Body of pancreas (tissue), 4 donors: Measurements from ENCODE around the gene TMEM79. TPM values are rescaled to one million over a fixed set of nuclear protein-coding genes. Genes with fewer than 3 reads are reported as not detected.

Experiments used
- ATAC-seq: fragments of 150-250 bp; one replicate; pipeline ENCODE4 v1.9.1; 2016
- DNase-seq, 4 donors: peaks; one replicate each; pipeline ENCODE4 v3.0.0-alpha.2; 2019
- H3K27ac ChIP-seq, 4 donors: fragments of 200-600 bp; sonication (generic); 1 replicate in 3 of 4; 2 replicates in 1 of 4; pipeline versions ENCODE4 v1.5.1 to v1.6.1; 2016 to 2019; ENCODE audit warnings: mild to moderate bottlenecking in 1 of 4, mixed read lengths in 1 of 4, moderate library complexity in 1 of 4
- H3K27me3 ChIP-seq, 2 donors: fragments of 200-600 bp; sonication (generic); one replicate each; pipeline ENCODE4 v1.6.0; 2016; ENCODE audit warnings: mild to moderate bottlenecking in 1 of 2
- H3K36me3 ChIP-seq, 2 donors: fragments of 200-600 bp; sonication (generic); replicated peaks in 1 of 2; 2 replicates each; pipeline ENCODE4 v1.5.1; 2016; ENCODE audit warnings: low read depth in 2 of 2; ENCODE audit not compliant: insufficient read depth in 1 of 2
- H3K4me1 ChIP-seq: fragments of 200-600 bp; sonication (generic); one replicate; pipeline ENCODE4 v1.6.0; 2016
- H3K4me3 ChIP-seq, 2 donors: fragments of 200-600 bp; sonication (generic); 1 replicate in 1 of 2; 2 replicates in 1 of 2; pipeline ENCODE4 v1.5.1; 2016 to 2019
- H3K9me3 ChIP-seq, 3 donors: fragments of 200-600 bp; sonication (generic); 1 replicate in 2 of 3; 2 replicates in 1 of 3; pipeline ENCODE4 v1.5.1; 2016
- CTCF ChIP-seq, 7 experiments: fragments of 450-650 bp in 4 of 7; fragments of 200-600 bp in 3 of 7; sonication (generic) in 3 of 7; IDR thresholded peaks; one replicate each; pipeline ENCODE4 v1.5.1; 2016 to 2019; ENCODE audit warnings: antibody characterized with exemption in 7 of 7
- POLR2A ChIP-seq, 3 donors: fragments of 450-650 bp; IDR thresholded peaks; one replicate each; pipeline ENCODE4 v1.6.1; 2016; ENCODE audit warnings: antibody characterized with exemption in 3 of 3, mild to moderate bottlenecking in 2 of 3
- WGBS, 2 donors: methylation state at CpG; one replicate each; pipeline ENCODE4 v1.1.5; 2017; 5-methylcytosine and 5-hydroxymethylcytosine counted together
- intact Hi-C: fragments of 100-400 bp; cut with DNase I; formaldehyde crosslinking; loops from one replicate; pipeline ENCODE4 v1.15.1; 2023
- total RNA-seq, 2 donors: library from RNA; depleted of rRNA; stranded (reverse); fragments of >200 nt; gene quantifications; one replicate each; pipeline ENCODE4 v1.1.0, GENCODE V29; 2016

Gene TMEM79
- total RNA-seq, 2 donors from 2014 or later, result 2.3 TPM; not detected in 1

DNA sequence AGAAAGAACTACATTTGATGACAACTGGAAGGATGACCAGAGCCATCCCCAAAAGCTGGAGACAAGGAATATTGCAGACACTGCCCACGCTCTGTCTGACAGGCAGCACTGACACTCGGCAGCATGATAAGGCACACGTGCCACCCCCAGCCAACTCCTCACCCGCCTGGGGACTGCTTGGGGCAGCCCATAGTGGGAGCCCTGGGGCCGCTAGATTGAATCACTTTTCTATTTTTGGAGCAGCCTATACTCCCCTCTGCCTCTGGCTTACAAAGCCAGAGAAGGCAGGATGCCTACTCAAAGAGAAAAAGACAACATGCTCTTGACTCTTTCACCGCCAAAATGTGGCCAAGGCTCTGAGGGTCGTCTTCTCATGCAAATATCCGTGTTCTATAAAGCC lies 2.8 kb upstream of the TMEM79 start:
- peak overlapping the region in 1 of 4 donors; percentile 86 for H3K27ac ChIP-seq
- WGBS, 2 donors, result 20 to 28% methylated on average over 3 to 8 of the region's 8 CpGs

DNA sequence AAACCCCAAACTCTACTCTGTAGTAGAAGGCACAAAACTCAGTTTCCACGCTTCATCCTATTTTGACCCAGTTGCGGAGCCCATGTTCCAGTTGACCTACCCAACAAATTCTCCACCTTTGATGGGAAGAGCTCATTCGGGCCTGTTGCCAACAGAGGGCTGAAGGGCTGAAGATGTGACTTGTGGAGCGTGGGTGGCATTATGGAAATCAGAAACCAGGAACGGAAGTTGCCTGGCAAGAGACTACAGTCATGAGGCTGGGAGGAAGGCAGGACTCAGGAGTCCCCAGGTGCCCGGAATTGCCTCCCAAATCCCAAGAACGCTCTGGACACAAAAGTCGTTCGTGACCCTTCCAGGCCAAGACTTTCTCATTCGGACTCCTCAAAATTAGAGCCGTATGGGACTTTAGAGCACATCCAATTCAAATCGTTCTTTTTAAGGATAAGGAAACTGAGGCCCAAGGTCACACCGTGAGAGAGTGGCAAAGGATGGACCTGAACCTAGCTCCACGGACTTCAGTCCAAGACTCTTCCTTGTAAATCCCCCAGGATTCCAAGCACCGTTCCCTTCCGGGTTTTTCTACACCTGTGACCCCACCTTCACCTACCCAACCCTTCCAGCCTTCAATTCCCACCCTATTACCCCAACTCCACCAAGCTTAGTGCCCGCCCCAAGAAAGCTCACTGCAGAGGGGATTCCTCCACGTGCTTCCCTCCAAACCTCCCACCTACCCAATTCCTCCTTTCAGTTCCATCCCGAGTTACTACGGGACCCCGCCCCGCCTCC lies 2.2 kb upstream of the TMEM79 start:
- H3K4me1 ChIP-seq, result peaks cover 25% of the 10 kb centered on the region
- TF ChIP-seq POLR2A (IDR thresholded peaks at IDR 0.05), result no peak
- no peak for TF ChIP-seq CTCF (IDR thresholded peaks at IDR 0.05)
- intact Hi-C loops, result no loop called here
- no peaks in the 10 kb centered on the region for H3K27me3 ChIP-seq
- H3K9me3 ChIP-seq, result no peaks in the 10 kb centered on the region
- peaks cover 0 to 9% of the 10 kb centered on the region in 2 donors for H3K36me3 ChIP-seq
- 9% methylated on average over 22 of the region's 22 CpGs for WGBS, 2 donors
- H3K27ac ChIP-seq, result peak overlapping the region; percentile 67 to 92 (median 84)
- peak in 3 of 4 donors; percentile 27 to 46 (median 40) for DNase-seq
- peak overlapping the region; percentile 82 to 96 for H3K4me3 ChIP-seq
- ATAC-seq, result peak; percentile 43

More for the DNA sequence above, 2.8 kb upstream of the TMEM79 start:
- no peak for ATAC-seq
- intact Hi-C loops, result no loop called here
- Histone ChIP-seq H3K36me3 (peaks cover 0 to 11% of the 10 kb centered on the region in 2 donors), H3K9me3 (no peaks in the 10 kb centered on the region), H3K27me3 (no peaks in the 10 kb centered on the region), H3K4me1 (peaks cover 25% of the 10 kb centered on the region), H3K4me3 (no peak overlapping the region)
- no peak for TF ChIP-seq POLR2A (IDR thresholded peaks at IDR 0.05)
- no peak for TF ChIP-seq CTCF (IDR thresholded peaks at IDR 0.05)
- DNase-seq, result peak in 1 of 4 donors; percentile 11

DNA sequence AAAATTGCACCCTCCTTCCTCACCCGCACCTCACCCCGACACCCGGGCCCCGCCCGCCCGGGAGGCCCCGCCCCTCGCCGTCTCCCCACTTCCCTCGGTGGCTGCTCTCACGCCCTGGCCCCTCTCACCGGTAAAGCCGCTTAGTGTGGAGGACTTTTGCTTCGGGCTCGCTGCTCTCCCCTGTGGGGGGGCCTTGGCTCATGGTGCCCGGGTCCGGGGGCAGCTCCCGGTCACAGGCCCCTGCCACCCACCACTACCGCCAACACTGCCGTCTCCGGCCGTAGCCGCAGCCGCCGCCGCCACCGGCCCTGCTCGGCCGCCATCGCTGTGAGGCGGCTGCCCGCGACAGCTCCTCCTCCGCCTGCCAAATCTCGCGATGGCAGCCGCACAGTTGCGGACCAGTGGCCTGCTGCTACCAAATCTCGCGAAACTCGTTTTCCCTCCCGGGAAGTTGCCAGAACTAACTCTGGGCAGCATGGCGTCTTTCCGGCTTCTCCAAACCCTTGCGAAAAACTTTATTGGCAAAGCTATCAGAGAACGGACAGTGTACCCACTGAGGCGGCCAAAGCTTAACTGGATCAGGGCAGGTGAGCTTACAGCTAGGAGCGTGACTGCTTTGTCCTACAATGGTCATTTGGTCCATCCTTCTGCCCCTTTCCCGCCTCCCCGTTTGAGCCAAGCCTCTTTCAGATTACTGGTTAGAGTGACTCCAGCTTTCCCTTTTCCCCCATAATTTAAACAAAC lies 1.5 kb upstream of the TMEM79 start, which contains the start of gene SMG5:
Gene SMG5, minus strand, starts transcription at position 347 of the 744 bp plus-strand sequence. Its CDS starts 145 bp downstream, at position 202.
- WGBS, 2 donors, result 0 to 1% methylated on average over 31 to 36 of the region's 50 CpGs
- TF ChIP-seq POLR2A (IDR thresholded peaks at IDR 0.05), result peak; percentile 75 to 92 (median 90)
- TF ChIP-seq CTCF (IDR thresholded peaks at IDR 0.05), result no peak

GRCh38 chr1:156283521-156283920 lies 604 bp upstream of the TMEM79 start:
- Histone ChIP-seq H3K9me3 (no peaks in the 10 kb centered on the region), H3K36me3 (no peaks in the 10 kb centered on the region), H3K4me3 (peak overlapping the region in 1 of 2 donors; percentile 82), H3K4me1 (peaks cover 25% of the 10 kb centered on the region), H3K27me3 (no peaks in the 10 kb centered on the region), H3K27ac (peak overlapping the region in 1 of 4 donors; percentile 92)
- no peak for TF ChIP-seq POLR2A (IDR thresholded peaks at IDR 0.05)
- no peak for TF ChIP-seq CTCF (IDR thresholded peaks at IDR 0.05)
- ATAC-seq, result no peak
- no peak for DNase-seq
- intact Hi-C loops, result no loop called here
- WGBS, 2 donors, result 73 to 85% methylated on average over 1 of the region's 1 CpG

More for the DNA sequence above, 1.5 kb upstream of the TMEM79 start, which contains the start of gene SMG5:
- peak within 1 kb of the TSS; percentile 67 to 92 (median 84) for H3K27ac ChIP-seq
- no peaks in the 10 kb centered on the region for H3K9me3 ChIP-seq
- intact Hi-C loops, result no loop called here
- no peaks in the 10 kb centered on the region for H3K27me3 ChIP-seq
- H3K36me3 ChIP-seq, result peaks cover 0 to 5% of the 10 kb centered on the region in 2 donors
- peaks cover 25% of the 10 kb centered on the region for H3K4me1 ChIP-seq
- peak within 1 kb of the TSS; percentile 82 to 96 for H3K4me3 ChIP-seq
- DNase-seq, result peak; percentile 96 to 98 (median 98)
- peak; percentile 98 for ATAC-seq
